ENCODE measurements around the gene TK2. TPM values are rescaled to one million over a fixed set of nuclear protein-coding genes. Genes with fewer than 3 reads are reported as not detected.
A peak's percentile ranks its signal among the peaks of the same experiment; 100 is the strongest.

TK2 gene
- total RNA-seq, 2 experiments from 2014 or later, result 3.6 to 5.1 TPM

DNA sequence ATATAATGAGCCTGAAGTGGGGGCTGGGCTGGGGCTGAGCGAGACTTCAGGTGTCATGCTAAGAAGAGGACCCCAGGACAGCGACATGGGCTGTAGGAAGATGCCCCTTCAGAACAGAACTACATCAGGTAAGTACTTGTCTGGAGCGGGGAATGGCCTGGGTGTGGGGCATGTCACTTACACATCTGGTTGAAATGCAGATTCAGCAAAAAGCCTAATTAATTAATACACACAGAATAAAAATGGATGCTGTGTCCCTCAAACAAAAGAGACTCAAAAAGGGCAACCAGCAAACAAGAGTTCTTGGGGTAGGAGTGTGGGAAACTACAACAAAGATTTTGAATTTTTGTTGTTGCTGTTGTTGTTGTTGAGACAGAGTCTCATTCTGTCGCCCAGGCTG is 41.1 kb upstream of the TK2 start:
- no peak overlapping the region for H3K4me3 Mint-ChIP-seq

DNA sequence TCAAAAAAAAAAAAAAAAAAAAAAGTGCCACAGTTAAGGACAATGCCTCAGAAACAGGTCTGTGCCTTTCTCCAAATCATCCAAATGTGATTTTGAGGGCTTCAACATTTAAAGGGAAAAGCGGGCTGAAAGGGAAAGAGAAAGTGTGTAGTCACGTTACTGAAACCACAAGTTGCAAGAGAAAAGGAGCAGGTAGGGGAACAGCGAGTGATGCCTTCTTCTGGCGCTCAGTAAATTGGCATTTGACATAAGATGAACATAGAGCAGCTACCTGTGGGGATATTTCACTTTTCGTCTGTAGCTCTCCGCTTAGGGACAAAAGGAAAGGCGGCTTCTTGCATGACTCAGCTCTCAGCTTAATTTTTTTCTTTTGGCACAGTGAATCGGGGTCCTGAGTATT is 40.4 kb upstream of the TK2 start:
- Mint-ChIP-seq H3K27me3 (no peaks in the 10 kb centered on the region), H3K4me1 (ENCODE audit: low read depth) (peaks cover 36% of the 10 kb centered on the region), H3K36me3 (ENCODE audit: low read depth) (no peaks in the 10 kb centered on the region), H3K9me3 (no peaks in the 10 kb centered on the region), H3K27ac (peak overlapping the region; percentile 52), H3K4me3 (peak overlapping the region; percentile 86)
- CTCF ChIA-PET, result interaction anchor here (0.8 to 2.2 kb wide), 9 partner anchors 10 to 68 kb away, joined by 3 to 27 read pairs (median 8); partner anchors contain the start of genes CMTM2 and CMTM3
- DNase-seq (peak in 4 of 14 experiments; percentile 46 to 79 (median 72)), ATAC-seq (ENCODE audit: poor library complexity) (peak; percentile 55)
- H3K9me3 ChIP-seq (ENCODE audit: control insufficient read depth in 1 of 2, insufficient read depth in 1 of 2, low read length in 2 of 2), result no peaks in the 10 kb centered on the region
- H3K27ac ChIP-seq (ENCODE audit: low read depth in 1 of 2, low read length in 2 of 2), result no peak overlapping the region
- POLR2A ChIA-PET, result interaction anchor here (0.5 to 2.7 kb wide), 10 partner anchors 9 to 184 kb away, joined by 3 to 40 read pairs (median 6); partner anchors contain the start of genes CKLF, CMTM2 and CMTM3
- H3K4me1 ChIP-seq (ENCODE audit: insufficient read depth, low read length), result peaks cover 26% of the 10 kb centered on the region
- H3K36me3 ChIP-seq (ENCODE audit: insufficient read depth, low read length), result no peaks in the 10 kb centered on the region
- H3K4me3 ChIP-seq (ENCODE audit: low read length), result peak overlapping the region; percentile 53
- no peaks in the 10 kb centered on the region for H3K27me3 ChIP-seq (ENCODE audit: control insufficient read depth in 1 of 2, insufficient read depth in 2 of 2, low read length in 2 of 2)
- intact Hi-C loops (cut with DNase I, micrococcal nuclease), result loop anchor here in 1 of 2 experiments (2.0 kb wide), 1 partner anchor 14 kb away; the partner anchor contains the start of gene CMTM3
- TF ChIP-seq, protein P1, sequence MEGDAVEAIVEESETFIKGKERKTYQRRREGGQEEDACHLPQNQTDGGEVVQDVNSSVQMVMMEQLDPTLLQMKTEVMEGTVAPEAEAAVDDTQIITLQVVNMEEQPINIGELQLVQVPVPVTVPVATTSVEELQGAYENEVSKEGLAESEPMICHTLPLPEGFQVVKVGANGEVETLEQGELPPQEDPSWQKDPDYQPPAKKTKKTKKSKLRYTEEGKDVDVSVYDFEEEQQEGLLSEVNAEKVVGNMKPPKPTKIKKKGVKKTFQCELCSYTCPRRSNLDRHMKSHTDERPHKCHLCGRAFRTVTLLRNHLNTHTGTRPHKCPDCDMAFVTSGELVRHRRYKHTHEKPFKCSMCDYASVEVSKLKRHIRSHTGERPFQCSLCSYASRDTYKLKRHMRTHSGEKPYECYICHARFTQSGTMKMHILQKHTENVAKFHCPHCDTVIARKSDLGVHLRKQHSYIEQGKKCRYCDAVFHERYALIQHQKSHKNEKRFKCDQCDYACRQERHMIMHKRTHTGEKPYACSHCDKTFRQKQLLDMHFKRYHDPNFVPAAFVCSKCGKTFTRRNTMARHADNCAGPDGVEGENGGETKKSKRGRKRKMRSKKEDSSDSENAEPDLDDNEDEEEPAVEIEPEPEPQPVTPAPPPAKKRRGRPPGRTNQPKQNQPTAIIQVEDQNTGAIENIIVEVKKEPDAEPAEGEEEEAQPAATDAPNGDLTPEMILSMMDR (IDR thresholded peaks at IDR 0.05), result no peak

More for the DNA sequence above, 41.1 kb upstream of the TK2 start:
- Mint-ChIP-seq H3K4me1 (ENCODE audit: low read depth) (peaks cover 36% of the 10 kb centered on the region), H3K27me3 (no peaks in the 10 kb centered on the region), H3K36me3 (ENCODE audit: low read depth) (no peaks in the 10 kb centered on the region), H3K27ac (no peak overlapping the region), H3K9me3 (no peaks in the 10 kb centered on the region)
- TF ChIP-seq, protein P1 (IDR thresholded peaks at IDR 0.05), result no peak
- Histone ChIP-seq H3K36me3 (ENCODE audit: insufficient read depth, low read length) (no peaks in the 10 kb centered on the region), H3K4me3 (ENCODE audit: low read length) (no peak overlapping the region), H3K9me3 (ENCODE audit: control insufficient read depth in 1 of 2, insufficient read depth in 1 of 2, low read length in 2 of 2) (no peaks in the 10 kb centered on the region), H3K4me1 (ENCODE audit: insufficient read depth, low read length) (peaks cover 26% of the 10 kb centered on the region), H3K27ac (ENCODE audit: low read depth in 1 of 2, low read length in 2 of 2) (no peak overlapping the region), H3K27me3 (ENCODE audit: control insufficient read depth in 1 of 2, insufficient read depth in 2 of 2, low read length in 2 of 2) (no peaks in the 10 kb centered on the region)
- ChIA-PET POLR2A (interaction anchor here (0.7 to 2.7 kb wide), 7 partner anchors 10 to 184 kb away, joined by 3 to 40 read pairs (median 9); partner anchors contain the start of genes CKLF and CMTM3), CTCF (interaction anchor here (0.8 to 2.2 kb wide), 3 partner anchors 12 to 21 kb away, joined by 3 to 17 read pairs (median 7); partner anchors contain the start of gene CMTM3)
- DNase-seq (no peak), ATAC-seq (ENCODE audit: poor library complexity) (no peak)
- intact Hi-C loops (cut with DNase I, micrococcal nuclease), result loop anchor here in 1 of 2 experiments (2.0 kb wide), 1 partner anchor 14 kb away; the partner anchor contains the start of gene CMTM3

DNA sequence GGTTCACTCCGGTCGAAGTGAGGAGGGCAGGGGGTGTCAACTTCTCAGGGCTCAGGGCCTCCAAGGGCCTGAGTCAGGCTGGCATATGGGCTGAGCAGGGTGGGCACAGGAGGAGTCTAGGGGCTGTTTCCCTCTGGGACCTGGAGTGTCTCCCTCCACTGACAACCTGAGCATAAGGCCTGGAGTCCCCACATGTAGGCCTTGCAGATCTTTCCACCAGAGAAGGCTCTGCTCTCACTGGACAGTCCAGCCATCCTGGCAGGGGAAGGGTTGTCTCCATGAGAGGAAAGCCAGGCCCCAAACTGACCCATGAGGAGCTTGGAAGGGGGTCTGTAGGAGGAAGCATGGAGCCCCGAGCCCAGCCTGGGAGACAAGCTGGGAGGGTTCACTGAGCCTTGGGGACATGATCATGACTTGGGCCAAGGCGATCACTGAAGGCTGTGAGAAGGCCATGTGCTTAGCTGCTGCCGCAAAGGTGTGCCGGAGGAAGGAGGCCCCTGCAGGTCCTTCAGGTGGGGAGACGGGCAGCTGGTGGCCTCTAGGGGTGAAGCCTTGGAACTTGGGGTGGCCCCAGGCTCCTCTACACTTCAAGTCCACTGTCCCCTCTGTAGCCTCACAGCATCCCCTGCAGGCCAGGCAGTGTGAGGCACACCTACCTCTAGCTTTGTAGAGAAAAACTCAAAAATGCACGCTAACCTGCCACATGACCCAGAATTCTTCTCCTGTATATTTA is 39.2 kb upstream of the TK2 start:
- Mint-ChIP-seq H3K27me3 (no peaks in the 10 kb centered on the region), H3K4me1 (ENCODE audit: low read depth) (peaks cover 33% of the 10 kb centered on the region), H3K27ac (peak overlapping the region; percentile 52), H3K36me3 (ENCODE audit: low read depth) (no peaks in the 10 kb centered on the region), H3K4me3 (peak overlapping the region; percentile 79), H3K9me3 (no peaks in the 10 kb centered on the region)
- Histone ChIP-seq H3K4me1 (ENCODE audit: insufficient read depth, low read length) (peaks cover 26% of the 10 kb centered on the region), H3K9me3 (ENCODE audit: control insufficient read depth in 1 of 2, insufficient read depth in 1 of 2, low read length in 2 of 2) (no peaks in the 10 kb centered on the region), H3K4me3 (ENCODE audit: low read length) (no peak overlapping the region), H3K27ac (ENCODE audit: low read depth in 1 of 2, low read length in 2 of 2) (no peak overlapping the region), H3K36me3 (ENCODE audit: insufficient read depth, low read length) (no peaks in the 10 kb centered on the region), H3K27me3 (ENCODE audit: control insufficient read depth in 1 of 2, insufficient read depth in 2 of 2, low read length in 2 of 2) (no peaks in the 10 kb centered on the region)
- DNase-seq, result peak; percentile 45 to 87 (median 63)
- ChIA-PET CTCF (interaction anchor here (0.5 to 2.2 kb wide), 26 partner anchors 9 to 184 kb away, joined by 3 to 27 read pairs (median 7); partner anchors contain the start of genes CKLF, CMTM2 and CMTM3), POLR2A (interaction anchor here (0.6 to 2.7 kb wide), 13 partner anchors 9 to 183 kb away, joined by 3 to 40 read pairs (median 4); partner anchors contain the start of genes CKLF, CMTM2 and CMTM3)
- intact Hi-C loops (cut with DNase I, micrococcal nuclease), result loop anchor here (1.0 to 5.0 kb wide), 9 partner anchors 15 to 182 kb away; partner anchors contain the start of genes CKLF (in 1 of the 2), CMTM3 (in 1 of the 2) and TK2 (in 1 of the 2)
- TF ChIP-seq, protein P1 (IDR thresholded peaks at IDR 0.05), result peak; percentile 74
- ATAC-seq (ENCODE audit: poor library complexity), result peak; percentile 93

Measured in CD4-positive, alpha-beta T cell (primary cell).